ENCODE measurements around the gene NBL1.

- TF ChIP-seq EZH2 (IDR thresholded peaks at IDR 0.05; ENCODE audit: low read length, missing control alignments) (no peak), CTCF (conservative IDR thresholded peaks at IDR 0.05 in 1 of 2, IDR thresholded peaks at IDR 0.05 in 1 of 2; ENCODE audit: low read depth in 1 of 2, low read length in 2 of 2) (no peak)
Measured at GRCh38 chr1:19620786-19621185, 23.3 kb upstream of the NBL1 start.

Measured in fibroblast of lung (primary cell).